PC-3 (cell line): ENCODE results near the gene GXYLT2. TPM values are rescaled to one million over a fixed set of nuclear protein-coding genes. Genes with fewer than 3 reads are reported as not detected.

Experiments
- ATAC-seq: fragments of 200-7000 bp; cut with Tn5 transposase; 2 replicates; pipeline ENCODE4 v1.9.1; 2020; ENCODE audit warnings: mild to moderate bottlenecking, moderate library complexity
- BruUV-seq: library from RNA; stranded (reverse); fragments of 400-500 nt; replicated peaks from 2 replicates; lab custom pipeline; 2021; lab: Mats Ljungman, UMichigan
- CTCF ChIA-PET: fragments of 300-600 bp; sonication (Branson Sonifier 250); formaldehyde crosslinking; loops from one replicate; lab custom pipeline; 2022; ENCODE audit warnings: antibody characterized with exemption; lab: Charles Lee
- POLR2A ChIA-PET: fragments of 300-600 bp; sonication (Branson Sonifier 250); formaldehyde crosslinking; loops from one replicate; lab custom pipeline; 2022; ENCODE audit warnings: antibody characterized with exemption; ENCODE audit not compliant: unreplicated experiment; lab: Charles Lee
- DNase-seq: peaks from one replicate; pipeline ENCODE4 v3.0.0-alpha.2; 2015
- H2AFZ ChIP-seq: fragments of 300-600 bp; sonication (generic); 2 replicates; pipeline ENCODE4 v1.6.0; 2016; ENCODE audit warnings: antibody characterized with exemption, low read length
- H3F3A ChIP-seq: fragments of 300-600 bp; sonication (generic); one replicate; pipeline ENCODE4 v1.6.0; 2017; ENCODE audit warnings: antibody characterized with exemption, low read length, control low read depth, mild to moderate bottlenecking; ENCODE audit not compliant: unreplicated experiment
- H3K27ac ChIP-seq: fragments of 300-600 bp; sonication (generic); 2 replicates; pipeline ENCODE4 v1.5.1; 2016; ENCODE audit warnings: mild to moderate bottlenecking, low read length
- H3K27me3 ChIP-seq: fragments of 300-600 bp; sonication (generic); 2 replicates; pipeline ENCODE4 v1.6.1; 2016; ENCODE audit warnings: low read length, mixed read lengths
- H3K36me3 ChIP-seq: fragments of 300-600 bp; sonication (generic); 2 replicates; pipeline ENCODE4 v1.6.1; 2016; ENCODE audit warnings: low read depth, mixed run types, low read length, mixed read lengths
- H3K4me1 ChIP-seq: fragments of 300-600 bp; sonication (generic); 2 replicates; pipeline ENCODE4 v1.5.1; 2016; ENCODE audit warnings: low read length; ENCODE audit not compliant: insufficient read depth
- H3K4me2 ChIP-seq: fragments of 300-600 bp; sonication (generic); 2 replicates; pipeline ENCODE4 v1.6.0; 2016; ENCODE audit warnings: low read length
- H3K4me3 ChIP-seq: fragments of 300-600 bp; sonication (generic); 2 replicates; pipeline ENCODE4 v1.5.1; 2016; ENCODE audit warnings: mild to moderate bottlenecking, low read length, mixed read lengths
- H3K79me2 ChIP-seq: fragments of 300-600 bp; sonication (generic); 2 replicates; pipeline ENCODE4 v1.6.1; 2017; ENCODE audit warnings: low read length, mixed read lengths
- H3K9ac ChIP-seq: fragments of 300-600 bp; sonication (generic); 2 replicates; pipeline ENCODE4 v1.6.0; 2016; ENCODE audit warnings: mild to moderate bottlenecking, low read length
- H3K9me2 ChIP-seq: fragments of 300-600 bp; sonication (generic); replicated peaks from 2 replicates; pipeline ENCODE4 v1.6.1; 2016; ENCODE audit warnings: mixed run types, low read length, mixed read lengths
- H3K9me3 ChIP-seq: fragments of 300-600 bp; sonication (generic); 2 replicates; pipeline ENCODE4 v1.6.1; 2016; ENCODE audit warnings: low read length, mixed read lengths
- H4K20me1 ChIP-seq: fragments of 300-600 bp; sonication (generic); 2 replicates; pipeline ENCODE4 v1.6.1; 2016; ENCODE audit warnings: low read length, mixed read lengths
- CTCF ChIP-seq: fragments of 300-600 bp; sonication (generic); conservative IDR thresholded peaks from 2 replicates; pipeline ENCODE4 v1.5.1; 2017; ENCODE audit warnings: antibody characterized with exemption, low read depth, mild to moderate bottlenecking, low read length
- EZH2 ChIP-seq: fragments of 300-600 bp; sonication (generic); IDR thresholded peaks from one replicate; pipeline ENCODE4 v1.6.1; 2017; ENCODE audit warnings: antibody characterized with exemption, mild to moderate bottlenecking, low read length; ENCODE audit not compliant: unreplicated experiment
- EZH2phosphoT487 ChIP-seq: fragments of 300-600 bp; sonication (generic); IDR thresholded peaks from 2 replicates; pipeline ENCODE4 v1.6.1; 2018; ENCODE audit warnings: mild to moderate bottlenecking, antibody characterized with exemption, low read length, borderline replicate concordance
- intact Hi-C: fragments of 100-400 bp; cut with micrococcal nuclease; formaldehyde crosslinking; loops from 2 replicates; pipeline ENCODE4 v1.9.0; 2023
- total RNA-seq: library from RNA; depleted of rRNA; stranded (reverse); fragments of >200 nt; gene quantifications from 2 replicates; pipeline ENCODE4 v1.2.3, GENCODE V29; 2014

Gene GXYLT2
- total RNA-seq, 1 experiment from 2014 or later: 12.6 TPM

GRCh38 chr3:72976281-72976741 lies 88.5 kb downstream of the GXYLT2 start:
- Histone ChIP-seq H3K4me1 (no peaks in the 10 kb centered on the region), H3K27ac (no peak overlapping the region), H3K4me2 (no peak overlapping the region), H2AFZ (no peak overlapping the region), H3K36me3 (no peaks in the 10 kb centered on the region), H3K79me2 (no peaks in the 10 kb centered on the region), H3K9me3 (no peaks in the 10 kb centered on the region), H3K4me3 (no peak overlapping the region), H3K9ac (no peak overlapping the region), H3K9me2 (no peaks in the 10 kb centered on the region), H4K20me1 (no peaks in the 10 kb centered on the region), H3K27me3 (no peaks in the 10 kb centered on the region), H3F3A (no peaks in the 10 kb centered on the region)
- BruUV-seq: no TSS peak
- CTCF ChIA-PET: no interaction called here
- ATAC-seq (no peak), DNase-seq (no peak)
- POLR2A ChIA-PET: no interaction called here
- intact Hi-C loops: no loop called here
- no peak for TF ChIP-seq CTCF
- no peak for TF ChIP-seq EZH2phosphoT487
- TF ChIP-seq EZH2: no peak

- Histone ChIP-seq H3K27me3 (no peaks in the 10 kb centered on the region), H3K27ac (no peak overlapping the region), H3K79me2 (no peaks in the 10 kb centered on the region), H3F3A (no peaks in the 10 kb centered on the region), H3K9ac (no peak overlapping the region), H3K4me3 (no peak overlapping the region), H3K4me1 (no peaks in the 10 kb centered on the region), H2AFZ (no peak overlapping the region), H3K36me3 (no peaks in the 10 kb centered on the region), H4K20me1 (no peaks in the 10 kb centered on the region), H3K9me3 (no peaks in the 10 kb centered on the region), H3K9me2 (no peaks in the 10 kb centered on the region), H3K4me2 (no peak overlapping the region)
- no TSS peak for BruUV-seq
- no peak for ATAC-seq
- no peak for DNase-seq
- intact Hi-C loops: no loop called here
- CTCF ChIA-PET: no interaction called here
- TF ChIP-seq EZH2 (no peak), EZH2phosphoT487 (no peak), CTCF (peak; percentile 47)
- POLR2A ChIA-PET: no interaction called here
Measured at GRCh38 chr3:72977060-72977808, 89.4 kb downstream of the GXYLT2 start.

GRCh38 chr3:72982609-72983366 lies 94.9 kb downstream of the GXYLT2 start:
- Histone ChIP-seq H3F3A (no peaks in the 10 kb centered on the region), H4K20me1 (no peaks in the 10 kb centered on the region), H3K9me3 (peaks cover 11% of the 10 kb centered on the region; the same call in 1 of the 2 replicates), H3K9ac (no peak overlapping the region), H3K4me3 (no peak overlapping the region), H3K27ac (no peak overlapping the region), H3K4me2 (no peak overlapping the region), H3K27me3 (no peaks in the 10 kb centered on the region), H2AFZ (no peak overlapping the region), H3K9me2 (no peaks in the 10 kb centered on the region), H3K36me3 (no peaks in the 10 kb centered on the region), H3K79me2 (no peaks in the 10 kb centered on the region), H3K4me1 (no peaks in the 10 kb centered on the region)
- TF ChIP-seq EZH2phosphoT487 (no peak), EZH2 (no peak), CTCF (no peak)
- no TSS peak for BruUV-seq
- ATAC-seq: no peak
- DNase-seq: no peak
- CTCF ChIA-PET: interaction anchor here (1.0 kb wide), 1 partner anchor 131 kb away, joined by 3 read pairs; no protein-coding TSS in a partner anchor
- POLR2A ChIA-PET: interaction anchor here (0.6 kb wide), 1 partner anchor 620 kb away, joined by 3 read pairs; no protein-coding TSS in a partner anchor
- intact Hi-C loops: no loop called here
